Femur (tissue), 1 donor: ENCODE measurements around the gene NTSR1.

Source experiments
- DNase-seq: peaks from one replicate; pipeline ENCODE4 v3.0.0-alpha.2; 2017

The NTSR1 gene

DNA sequence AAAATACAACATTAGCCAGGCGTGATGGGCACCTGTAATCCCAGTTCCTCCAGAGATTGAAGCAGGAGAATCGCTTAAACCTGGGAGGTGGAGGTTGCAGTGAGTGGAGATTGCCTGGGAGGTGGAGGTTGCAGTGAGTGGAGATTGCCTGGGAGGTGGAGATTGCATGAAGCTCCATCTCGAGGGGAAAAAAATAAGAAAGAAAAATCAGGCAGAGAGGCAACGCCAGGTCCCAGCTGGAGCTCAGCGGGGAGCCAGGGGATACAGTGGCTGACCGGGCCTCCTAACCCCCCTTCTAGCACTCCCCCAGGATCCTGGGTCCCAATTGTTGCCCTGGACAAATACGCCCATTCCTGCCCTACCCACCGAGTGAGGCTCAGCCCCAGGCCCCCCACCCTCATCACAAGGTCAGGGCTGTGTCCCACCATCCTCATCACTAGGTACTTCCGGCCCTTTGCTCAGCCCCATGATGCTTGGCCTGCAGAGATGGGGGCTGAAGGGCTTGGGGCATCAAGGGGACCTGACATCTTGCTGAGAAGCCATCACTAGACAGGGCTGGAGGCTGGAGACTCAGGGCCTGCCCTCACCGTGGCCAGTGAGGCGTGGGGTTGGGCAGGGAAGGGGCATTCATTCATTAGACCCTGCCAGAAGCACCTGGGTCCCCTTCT, 97.9 kb downstream of the NTSR1 start:
- DNase-seq: no peak

- DNase-seq: no peak
These were observed 99.0 kb downstream of the NTSR1 start for GRCh38 chr20:62807444-62808210.

- peak; percentile 83 for DNase-seq
These were observed 99.7 kb downstream of the NTSR1 start for GRCh38 chr20:62808211-62808865.

GRCh38 chr20:62809530-62810428, 101.1 kb downstream of the NTSR1 start:
- DNase-seq: no peak

- no peak for DNase-seq
These were observed 102.7 kb downstream of the NTSR1 start for GRCh38 chr20:62811320-62811719.

DNA sequence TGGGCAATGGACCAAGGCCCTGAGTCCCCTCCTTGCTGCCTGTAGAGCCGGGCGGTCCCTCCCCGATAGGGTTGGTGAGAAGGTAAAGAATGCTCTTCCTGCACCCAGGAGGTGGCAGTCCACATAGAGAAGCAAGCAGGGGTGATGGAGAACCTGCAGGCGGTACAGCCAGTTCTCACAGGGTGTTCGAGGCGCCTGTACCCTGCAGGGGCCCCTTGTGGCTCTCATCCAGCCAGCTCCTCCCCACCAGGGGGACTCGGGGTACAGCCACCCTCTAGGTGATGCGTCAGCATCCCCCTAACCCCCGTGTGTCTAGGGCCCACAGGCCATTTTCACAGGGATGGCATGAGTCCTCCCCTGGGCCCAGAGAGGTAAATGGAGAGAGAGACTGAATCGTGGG, 103.1 kb downstream of the NTSR1 start:
- DNase-seq: no peak
